Sigmoid colon (tissue), 7 donors: ENCODE measurements around the gene LPIN1. TPM values are rescaled to one million over a fixed set of nuclear protein-coding genes. Genes with fewer than 3 reads are reported as not detected.

Experiments used
- DNase-seq: peaks from one replicate; pipeline ENCODE4 v3.0.0-alpha.2; 2019
- H3K27ac ChIP-seq, 4 donors: fragments of 200-600 bp; sonication (generic); one replicate each; pipeline ENCODE4 v1.5.1; 2016 to 2019; ENCODE audit warnings: mild to moderate bottlenecking in 1 of 4
- H3K27me3 ChIP-seq, 3 donors: fragments of 200-600 bp; sonication (generic); one replicate each; pipeline ENCODE4 v1.5.1; 2019; ENCODE audit warnings: mild to moderate bottlenecking in 1 of 3
- H3K36me3 ChIP-seq, 4 donors: fragments of 200-600 bp; sonication (generic); one replicate each; pipeline ENCODE4 v1.5.1; 2016 to 2019
- H3K4me1 ChIP-seq, 4 donors: fragments of 200-600 bp; sonication (generic); one replicate each; pipeline ENCODE4 v1.5.1; 2017 to 2019
- H3K4me3 ChIP-seq, 4 donors: fragments of 200-600 bp; sonication (generic); one replicate each; pipeline ENCODE4 v1.5.1; 2017 to 2019; ENCODE audit warnings: mild to moderate bottlenecking in 2 of 4, moderate library complexity in 1 of 4
- H3K9me3 ChIP-seq, 4 donors: fragments of 200-600 bp in 3 of 4; sonication (generic) in 3 of 4; one replicate each; pipeline versions ENCODE4 v1.5.1 to v1.6.1; 2013 to 2019
- EP300 ChIP-seq, 4 donors: sonication (generic); formaldehyde crosslinking; IDR thresholded peaks; one replicate each; pipeline ENCODE4 v1.6.1; 2017; ENCODE audit warnings: antibody characterized with exemption in 4 of 4
- POLR2A ChIP-seq, 2 donors: fragments of 450-650 bp; IDR thresholded peaks; one replicate each; pipeline ENCODE4 v1.6.1; 2016; ENCODE audit warnings: antibody characterized with exemption in 2 of 2, mild to moderate bottlenecking in 2 of 2, moderate library complexity in 2 of 2
- POLR2AphosphoS5 ChIP-seq, 4 donors: sonication (generic); formaldehyde crosslinking; IDR thresholded peaks; one replicate each; pipeline ENCODE4 v1.6.1; 2017; ENCODE audit warnings: antibody characterized with exemption in 4 of 4
- WGBS, 2 donors: extraction: QIAGEN DNeasy Blood & Tissue Kit; methylation state at CpG; one replicate each; pipeline ENCODE4 v1.1.7; 2013; 5-methylcytosine and 5-hydroxymethylcytosine counted together
- intact Hi-C: fragments of 100-400 bp; cut with DNase I; formaldehyde crosslinking; loops from one replicate; pipeline ENCODE4 v1.15.1; 2023
- polyA plus RNA-seq, 3 donors: library from polyadenylated mRNA; stranded (reverse); fragments of 200-250 nt; gene quantifications; one replicate each; pipeline ENCODE4 v1.2.3, GENCODE V29; 2013
- total RNA-seq, 4 donors: library from RNA; depleted of rRNA; stranded (reverse); fragments of >200 nt; gene quantifications; one replicate each; pipeline ENCODE4 v1.1.0, GENCODE V29; 2016
- TF ChIP-seq, protein P1 (sequence below), 4 experiments: fragments of 450-650 bp in 3 of 4; fragments of 200-600 bp in 1 of 4; IDR thresholded peaks; one replicate each; pipeline ENCODE4 v1.5.1; 2016 to 2019; ENCODE audit warnings: antibody characterized with exemption in 4 of 4, mild to moderate bottlenecking in 3 of 4, moderate library complexity in 2 of 4
- donor health status: healthy with polysubstance abuse.
- donor health status: Bipolar disorder and iron deficiency.
- donor health status: healthy.

Gene LPIN1
- total and polyA plus RNA-seq, 7 donors: 4.2 to 37.4 (median 28.2) TPM

DNA sequence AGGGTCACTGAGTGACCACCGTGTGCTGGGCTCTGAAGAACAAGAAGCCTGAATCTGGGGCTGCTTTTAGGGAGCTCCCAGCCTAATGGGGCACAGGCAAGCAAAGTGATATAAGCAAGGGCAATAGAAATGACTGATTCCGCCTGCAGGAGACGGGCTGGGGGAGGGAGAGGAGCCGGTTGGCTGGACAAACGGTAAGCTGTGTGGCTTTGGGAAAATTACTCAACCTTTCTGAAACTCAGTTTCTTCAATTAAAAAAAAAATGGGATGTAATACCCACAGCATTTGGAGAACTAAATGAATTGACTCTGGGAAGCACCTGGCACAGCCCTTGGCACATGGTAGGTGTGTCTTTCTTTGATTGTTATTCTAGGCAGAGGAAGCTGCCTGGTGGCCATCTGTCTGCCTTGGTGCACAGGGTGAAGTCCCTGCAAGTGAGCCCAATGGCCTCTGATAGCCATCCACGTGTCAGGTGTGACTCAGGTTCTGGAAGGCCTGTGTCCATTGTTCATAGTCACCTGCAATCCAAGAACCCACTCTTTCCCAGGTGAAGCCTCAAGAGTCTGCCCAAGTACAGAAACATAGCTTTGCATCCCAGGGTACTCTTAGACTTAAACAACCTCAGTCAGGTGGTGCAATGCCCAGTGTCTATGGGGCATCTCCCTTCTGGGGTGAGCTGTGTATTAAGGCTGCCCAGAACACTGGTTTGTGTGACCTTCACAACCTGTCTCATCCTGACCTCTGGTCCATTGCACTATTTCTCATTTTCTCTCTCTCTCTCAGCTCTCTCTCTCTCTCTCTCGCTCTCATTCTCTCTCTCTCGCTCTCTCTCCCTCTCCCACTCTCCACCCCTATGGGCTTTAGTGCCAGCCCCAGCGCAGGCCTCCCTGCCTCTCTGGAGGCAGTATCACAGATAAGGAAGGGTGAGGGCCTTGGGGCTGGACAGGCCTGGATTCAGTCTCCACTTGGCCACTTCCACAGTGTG lies 46.5 kb upstream of the LPIN1 start:
- DNase-seq: peak; percentile 42
- no peaks in the 10 kb centered on the region for H3K9me3 ChIP-seq
- no peak overlapping the region for H3K4me3 ChIP-seq
- 73 to 81% methylated on average over 9 of the region's 9 CpGs for WGBS, 2 donors
- no peaks in the 10 kb centered on the region for H3K27me3 ChIP-seq
- intact Hi-C loops: no loop called here
- H3K36me3 ChIP-seq: no peaks in the 10 kb centered on the region
- H3K4me1 ChIP-seq: peaks cover 0 to 30% (median 19%) of the 10 kb centered on the region in 4 donors
- TF ChIP-seq POLR2A (IDR thresholded peaks at IDR 0.05) (no peak), POLR2AphosphoS5 (IDR thresholded peaks at IDR 0.05) (no peak), EP300 (IDR thresholded peaks at IDR 0.05) (no peak)
- TF ChIP-seq, protein P1, sequence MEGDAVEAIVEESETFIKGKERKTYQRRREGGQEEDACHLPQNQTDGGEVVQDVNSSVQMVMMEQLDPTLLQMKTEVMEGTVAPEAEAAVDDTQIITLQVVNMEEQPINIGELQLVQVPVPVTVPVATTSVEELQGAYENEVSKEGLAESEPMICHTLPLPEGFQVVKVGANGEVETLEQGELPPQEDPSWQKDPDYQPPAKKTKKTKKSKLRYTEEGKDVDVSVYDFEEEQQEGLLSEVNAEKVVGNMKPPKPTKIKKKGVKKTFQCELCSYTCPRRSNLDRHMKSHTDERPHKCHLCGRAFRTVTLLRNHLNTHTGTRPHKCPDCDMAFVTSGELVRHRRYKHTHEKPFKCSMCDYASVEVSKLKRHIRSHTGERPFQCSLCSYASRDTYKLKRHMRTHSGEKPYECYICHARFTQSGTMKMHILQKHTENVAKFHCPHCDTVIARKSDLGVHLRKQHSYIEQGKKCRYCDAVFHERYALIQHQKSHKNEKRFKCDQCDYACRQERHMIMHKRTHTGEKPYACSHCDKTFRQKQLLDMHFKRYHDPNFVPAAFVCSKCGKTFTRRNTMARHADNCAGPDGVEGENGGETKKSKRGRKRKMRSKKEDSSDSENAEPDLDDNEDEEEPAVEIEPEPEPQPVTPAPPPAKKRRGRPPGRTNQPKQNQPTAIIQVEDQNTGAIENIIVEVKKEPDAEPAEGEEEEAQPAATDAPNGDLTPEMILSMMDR (IDR thresholded peaks at IDR 0.05): no peak
- H3K27ac ChIP-seq: no peak overlapping the region

DNA sequence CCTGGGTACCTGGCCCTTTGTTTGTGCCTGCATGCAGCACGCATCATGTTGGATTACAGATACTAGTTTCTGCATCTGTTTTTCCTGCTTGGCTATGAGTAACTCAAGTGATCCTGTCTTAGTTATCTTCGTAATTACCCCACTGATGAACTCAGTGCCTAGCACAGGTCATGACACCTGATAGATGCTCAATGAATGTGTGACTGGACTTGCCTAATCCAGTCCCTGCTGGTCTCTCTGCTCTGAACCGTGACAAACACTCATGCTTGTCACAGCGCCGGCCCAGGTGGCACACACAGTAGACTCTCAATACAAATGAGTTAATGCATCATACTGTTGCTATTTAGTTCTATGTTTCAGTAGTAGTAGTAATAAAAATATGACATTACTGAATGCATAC lies 45.2 kb upstream of the LPIN1 start:
- no peaks in the 10 kb centered on the region for H3K27me3 ChIP-seq
- peak; percentile 29 for DNase-seq
- no peak overlapping the region for H3K4me3 ChIP-seq
- no peaks in the 10 kb centered on the region for H3K36me3 ChIP-seq
- intact Hi-C loops: no loop called here
- 89 to 92% methylated on average over 5 of the region's 5 CpGs for WGBS, 2 donors
- H3K9me3 ChIP-seq: no peaks in the 10 kb centered on the region
- H3K4me1 ChIP-seq: peaks cover 0 to 29% (median 19%) of the 10 kb centered on the region in 4 donors
- TF ChIP-seq, protein P1 (IDR thresholded peaks at IDR 0.05): no peak
- TF ChIP-seq POLR2AphosphoS5 (IDR thresholded peaks at IDR 0.05) (no peak), POLR2A (IDR thresholded peaks at IDR 0.05) (no peak), EP300 (IDR thresholded peaks at IDR 0.05) (no peak)
- H3K27ac ChIP-seq: no peak overlapping the region

DNA sequence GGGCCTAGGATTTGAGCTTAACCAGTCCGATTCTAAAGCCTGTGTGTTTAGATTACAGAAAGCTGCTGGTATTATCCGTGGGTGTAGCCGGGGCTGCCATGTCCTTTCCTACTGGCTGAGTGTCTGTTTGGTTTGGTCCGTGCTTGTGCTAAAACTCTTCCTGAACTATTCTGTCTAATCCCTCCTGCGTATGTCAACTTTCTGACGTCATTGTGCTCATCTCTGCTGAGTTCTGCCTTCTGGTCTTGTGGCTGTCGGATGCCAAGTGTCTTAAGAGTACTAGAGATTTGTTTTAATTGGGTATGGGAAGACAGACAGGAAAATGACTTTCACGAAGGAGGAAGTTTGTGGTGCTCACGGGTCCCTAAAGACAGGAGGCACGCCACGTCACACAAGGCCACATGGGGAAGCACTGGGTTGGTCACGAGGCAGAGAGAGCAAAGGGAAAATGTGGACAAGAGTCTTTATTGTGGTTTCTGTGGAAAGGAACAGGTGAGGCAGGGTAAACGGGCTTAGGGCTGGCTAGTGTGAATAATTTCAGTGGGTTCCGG lies 44.6 kb upstream of the LPIN1 start:
- H3K36me3 ChIP-seq: no peaks in the 10 kb centered on the region
- peaks cover 0 to 23% (median 15%) of the 10 kb centered on the region in 4 donors for H3K4me1 ChIP-seq
- TF ChIP-seq POLR2A (IDR thresholded peaks at IDR 0.05) (no peak), EP300 (IDR thresholded peaks at IDR 0.05) (peak in 1 of 4 donors; percentile 62), POLR2AphosphoS5 (IDR thresholded peaks at IDR 0.05) (peak in 1 of 4 donors; percentile 14)
- TF ChIP-seq, protein P1 (IDR thresholded peaks at IDR 0.05): no peak
- H3K4me3 ChIP-seq: no peak overlapping the region
- H3K27ac ChIP-seq: no peak overlapping the region
- peak; percentile 76 for DNase-seq
- WGBS, 2 donors: 48 to 72% methylated on average over 14 of the region's 14 CpGs
- no peaks in the 10 kb centered on the region for H3K27me3 ChIP-seq
- H3K9me3 ChIP-seq: no peaks in the 10 kb centered on the region
- intact Hi-C loops: no loop called here

DNA sequence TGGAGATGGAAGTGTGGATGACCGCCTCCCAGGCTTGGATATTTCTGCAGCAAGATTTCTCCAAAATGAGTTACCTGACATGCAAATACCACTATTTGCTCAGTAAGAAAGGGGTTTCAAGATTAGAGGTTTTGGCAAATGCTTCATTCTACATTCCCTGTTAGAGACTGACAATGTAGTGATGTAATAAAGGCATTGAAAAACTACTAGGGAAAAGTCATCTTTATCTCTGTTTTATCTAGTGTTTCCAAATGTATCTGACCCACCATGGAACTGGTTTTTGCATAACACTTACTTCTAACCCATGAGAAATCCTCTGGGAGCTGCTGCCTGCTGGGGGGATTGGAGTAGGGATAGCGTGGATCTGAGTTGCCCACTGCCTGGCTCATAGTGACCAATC lies 43.5 kb upstream of the LPIN1 start:
- Histone ChIP-seq H3K9me3 (no peaks in the 10 kb centered on the region), H3K36me3 (no peaks in the 10 kb centered on the region), H3K4me1 (peaks cover 0 to 11% (median 4%) of the 10 kb centered on the region in 4 donors), H3K4me3 (no peak overlapping the region), H3K27ac (no peak overlapping the region), H3K27me3 (no peaks in the 10 kb centered on the region)
- no peak for DNase-seq
- intact Hi-C loops: no loop called here
- no peak for TF ChIP-seq EP300 (IDR thresholded peaks at IDR 0.05)
- TF ChIP-seq POLR2AphosphoS5 (IDR thresholded peaks at IDR 0.05): no peak
- no peak for TF ChIP-seq POLR2A (IDR thresholded peaks at IDR 0.05)
- TF ChIP-seq, protein P1 (IDR thresholded peaks at IDR 0.05): no peak
- 94 to 96% methylated on average over 2 of the region's 2 CpGs for WGBS, 2 donors
